ENCODE data around the gene KCNK2. TPM values are rescaled to one million over a fixed set of nuclear protein-coding genes. Genes with fewer than 3 reads are reported as not detected.
A peak's percentile ranks its signal among the peaks of the same experiment; 100 is the strongest.

The KCNK2 gene
- total and polyA plus RNA-seq, 2 of the 4 experiments (the other 2 are of a cell fraction): 45.9 to 86.9 TPM

DNA sequence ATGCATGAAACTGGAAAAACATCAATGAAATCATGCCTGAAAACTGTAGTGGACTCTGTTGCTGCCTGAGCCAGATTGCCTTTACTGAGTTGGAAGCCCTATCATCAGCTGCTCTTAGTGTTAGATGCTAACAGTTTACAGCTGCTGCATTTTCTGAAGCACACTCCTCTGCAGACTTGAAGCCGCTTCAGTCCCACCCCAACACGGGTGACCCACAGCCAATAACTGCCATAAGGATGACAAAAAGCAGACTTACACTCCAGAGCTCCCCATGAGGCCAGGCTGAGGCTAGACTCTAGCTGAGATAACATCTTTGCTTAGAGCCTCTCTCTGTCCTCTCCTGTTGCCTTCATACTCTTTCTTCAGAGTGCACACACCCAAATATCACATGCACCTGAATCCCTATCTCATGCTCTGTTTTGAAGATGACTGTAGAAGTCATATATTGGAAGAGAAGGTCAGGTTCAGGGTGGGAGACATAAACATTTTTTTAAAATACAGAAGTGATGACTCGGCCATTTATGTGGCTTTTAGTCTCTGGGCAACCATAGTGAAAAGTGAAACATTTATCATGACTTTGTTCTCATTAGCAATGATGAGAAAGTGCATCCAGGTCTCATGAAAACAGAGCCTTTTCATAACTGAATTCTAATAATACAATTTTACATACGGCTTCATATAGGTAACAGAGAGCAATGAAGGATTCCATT lies 161.0 kb downstream of the KCNK2 start:
- Histone ChIP-seq H4K91ac (ENCODE audit: insufficient read depth, low read depth, low read length) (no peak overlapping the region), H2AK5ac (ENCODE audit: low read depth, low read length) (no peak overlapping the region), H2BK5ac (ENCODE audit: low read depth, low read length, poor library complexity, severe bottlenecking) (no peak overlapping the region), H4K20me1 (ENCODE audit: insufficient read depth, low read length) (no peaks in the 10 kb centered on the region), H3K27ac (ENCODE audit: insufficient read depth, low read length) (no peak overlapping the region), H3K9me1 (ENCODE audit: insufficient read depth, low read length) (no peaks in the 10 kb centered on the region; the same call in 1 of the 2 replicates), H3K79me1 (ENCODE audit: low read depth in 1 of 2, low read length in 2 of 2) (no peaks in the 10 kb centered on the region), H3K4ac (ENCODE audit: low read depth, low read length) (no peak overlapping the region), H3K4me3 (ENCODE audit: insufficient read depth, low read depth, low read length) (no peak overlapping the region), H4K8ac (ENCODE audit: low read depth in 2 of 2, low read length in 2 of 2) (no peak overlapping the region), H2AK9ac (replicated peaks; ENCODE audit: low read depth, low read length, poor library complexity) (no peak overlapping the region), H3K18ac (ENCODE audit: low read depth, low read length) (no peak overlapping the region), H3K36me3 (ENCODE audit: control insufficient read depth, insufficient read depth, low read length) (no peaks in the 10 kb centered on the region), H3K27me3 (ENCODE audit: control insufficient read depth, insufficient read depth, low read length) (no peaks in the 10 kb centered on the region), H3K9me3 (ENCODE audit: control insufficient read depth, insufficient read depth, low read length) (no peaks in the 10 kb centered on the region), H2BK15ac (ENCODE audit: low read depth, low read length) (no peak overlapping the region), H2BK120ac (ENCODE audit: low read depth, low read length) (no peak overlapping the region), H3K14ac (replicated peaks; ENCODE audit: low read depth, low read length) (no peak overlapping the region), H2BK20ac (ENCODE audit: low read depth, low read length) (no peak overlapping the region), H3K23ac (ENCODE audit: low read depth, low read length) (no peak overlapping the region), H2AFZ (replicated peaks; ENCODE audit: low read length, poor library complexity) (no peak overlapping the region), H3K4me1 (ENCODE audit: control insufficient read depth, insufficient read depth, low read length) (no peaks in the 10 kb centered on the region), H3K56ac (ENCODE audit: extremely low read depth, insufficient read depth, low read length) (no peak overlapping the region), H3K9ac (ENCODE audit: low read depth, low read length) (no peak overlapping the region), H4K5ac (ENCODE audit: low read depth, low read length) (no peak overlapping the region), H3K4me2 (ENCODE audit: low read depth, low read length) (no peak overlapping the region)
- ATAC-seq (ENCODE audit: low read depth) (no peak), DNase-seq (peak; percentile 2)
- BruUV-seq (replicated peaks): no TSS peak
- intact Hi-C loops (cut with micrococcal nuclease): no loop called here
- in situ Hi-C loops (cut with MboI; ENCODE audit: low sequenced_read_pairs): no loop called here
- ChIA-PET POLR2A (ENCODE audit: unreplicated experiment) (no interaction called here), CTCF (no interaction called here)
- dilution Hi-C loops (cut with HindIII; ENCODE audit: low sequenced_read_pairs, unreplicated experiment): no loop called here
- 20% methylated on average over 1 of the region's 4 CpGs; no CpG with 5 or more reads in 1 of the 2 experiments for WGBS, 2 experiments (ENCODE audit: extremely low coverage in 2 of 2, insufficient read length in 1 of 2)
- TF ChIP-seq MAFK (IDR thresholded peaks at IDR 0.05; ENCODE audit: low read depth, low read length) (peak; percentile 91), SMC3 (IDR thresholded peaks at IDR 0.05; ENCODE audit: low read depth, low read length) (no peak)
